ENCODE data around the gene PNMT.
"Not testable (repeated sequence)": the region's sequence is repeated elsewhere in the genome, so short reads cannot be mapped to it uniquely, and the experiment has no call there.

The PNMT gene

DNA sequence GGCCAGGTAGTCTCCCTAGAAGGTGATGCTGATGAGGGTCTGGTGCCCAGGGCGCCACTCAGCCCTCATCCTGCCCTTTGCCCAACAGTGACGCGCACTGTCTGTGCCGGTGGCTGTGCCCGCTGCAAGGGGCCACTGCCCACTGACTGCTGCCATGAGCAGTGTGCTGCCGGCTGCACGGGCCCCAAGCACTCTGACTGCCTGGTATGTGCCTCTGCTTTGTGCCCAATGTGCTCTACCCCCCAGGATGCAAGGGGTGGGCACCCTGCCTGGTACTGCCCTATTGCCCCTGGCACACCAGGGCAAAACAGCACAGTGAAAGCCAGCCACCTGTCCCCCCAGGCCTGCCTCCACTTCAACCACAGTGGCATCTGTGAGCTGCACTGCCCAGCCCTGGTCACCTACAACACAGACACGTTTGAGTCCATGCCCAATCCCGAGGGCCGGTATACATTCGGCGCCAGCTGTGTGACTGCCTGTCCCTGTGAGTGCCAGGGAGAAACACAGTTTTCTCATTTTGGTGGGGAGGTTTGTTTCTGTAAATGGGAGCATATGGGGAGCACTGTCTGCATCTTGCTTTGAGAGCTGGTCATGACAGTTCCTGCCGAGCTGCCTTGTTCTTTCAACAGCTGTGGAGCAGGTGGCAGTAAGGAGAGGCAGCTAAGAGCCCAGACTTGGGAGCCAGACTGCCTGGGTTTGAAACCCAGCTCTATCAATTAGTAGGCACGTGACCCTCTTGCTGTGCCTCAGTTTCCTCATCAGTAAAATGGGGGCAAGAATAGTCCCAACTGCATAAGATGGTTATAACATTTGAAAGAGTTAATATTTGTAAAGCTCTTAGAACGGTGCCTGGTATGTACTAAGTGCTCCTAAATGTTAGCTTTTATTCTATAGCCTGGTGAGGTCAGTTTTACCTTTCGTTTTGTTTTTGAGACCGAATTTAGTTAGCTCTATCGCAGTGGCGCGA lies 42.0 kb downstream of the PNMT start:
- Histone ChIP-seq H3K27me3 (ENCODE audit: control insufficient read depth, insufficient read depth, low read length) (no peaks in the 10 kb centered on the region), H3K9ac (ENCODE audit: low read length) (no peak overlapping the region), H3K36me3 (ENCODE audit: control insufficient read depth, insufficient read depth, low read length) (peaks cover 16% of the 10 kb centered on the region), H3K4me3 (ENCODE audit: low read length) (no peak overlapping the region), H3K4me1 (ENCODE audit: control insufficient read depth, insufficient read depth, low read length) (no peaks in the 10 kb centered on the region), H3K27ac (ENCODE audit: low read depth, low read length) (no peak overlapping the region)

GRCh38 chr17:39711071-39711470 lies 42.8 kb downstream of the PNMT start:
- not testable (repeated sequence) for H3K4me1 ChIP-seq (ENCODE audit: control insufficient read depth, insufficient read depth, low read length); H3K27me3 ChIP-seq (ENCODE audit: control insufficient read depth, insufficient read depth, low read length); H3K4me3 ChIP-seq (ENCODE audit: low read length); H3K27ac ChIP-seq (ENCODE audit: low read depth, low read length); H3K9ac ChIP-seq (ENCODE audit: low read length)
- peaks cover 24% of the 10 kb centered on the region for H3K36me3 ChIP-seq (ENCODE audit: control insufficient read depth, insufficient read depth, low read length)

GRCh38 chr17:39711851-39712250 lies 43.6 kb downstream of the PNMT start:
- no peak overlapping the region for H3K4me3 ChIP-seq (ENCODE audit: low read length)
- H3K4me1 ChIP-seq (ENCODE audit: control insufficient read depth, insufficient read depth, low read length) = no peaks in the 10 kb centered on the region
- H3K9ac ChIP-seq (ENCODE audit: low read length) = no peak overlapping the region
- peaks cover 26% of the 10 kb centered on the region for H3K36me3 ChIP-seq (ENCODE audit: control insufficient read depth, insufficient read depth, low read length)
- H3K27me3 ChIP-seq (ENCODE audit: control insufficient read depth, insufficient read depth, low read length) = no peaks in the 10 kb centered on the region
- no peak overlapping the region for H3K27ac ChIP-seq (ENCODE audit: low read depth, low read length)

DNA sequence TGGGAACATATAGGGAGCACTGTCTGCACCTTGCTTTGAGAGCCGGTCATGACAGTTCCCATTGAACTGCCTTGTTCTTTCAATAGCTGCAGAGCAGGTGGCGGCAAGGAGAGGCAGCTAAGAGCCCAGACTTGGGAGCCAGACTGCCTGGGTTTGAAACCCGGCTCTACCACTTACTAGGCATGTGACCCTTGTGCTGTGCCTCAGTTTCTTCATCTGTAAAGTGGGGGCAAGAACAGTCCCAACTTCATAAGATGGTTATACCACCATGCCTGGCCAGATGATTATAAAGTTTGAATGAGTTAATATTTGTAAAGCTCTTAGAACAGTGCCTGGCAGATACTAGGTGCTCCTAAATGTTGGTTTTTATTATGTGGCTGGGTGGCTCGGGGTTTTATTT lies 46.0 kb downstream of the PNMT start:
- Histone ChIP-seq H3K9ac (ENCODE audit: low read length) (no peak overlapping the region), H3K27me3 (ENCODE audit: control insufficient read depth, insufficient read depth, low read length) (no peaks in the 10 kb centered on the region), H3K4me1 (ENCODE audit: control insufficient read depth, insufficient read depth, low read length) (no peaks in the 10 kb centered on the region), H3K36me3 (ENCODE audit: control insufficient read depth, insufficient read depth, low read length) (peaks cover 26% of the 10 kb centered on the region), H3K4me3 (ENCODE audit: low read length) (no peak overlapping the region), H3K27ac (ENCODE audit: low read depth, low read length) (no peak overlapping the region)

GRCh38 chr17:39715375-39716072 lies 47.3 kb downstream of the PNMT start:
- Histone ChIP-seq H3K27ac (ENCODE audit: low read depth, low read length) (no peak overlapping the region), H3K4me1 (ENCODE audit: control insufficient read depth, insufficient read depth, low read length) (no peaks in the 10 kb centered on the region), H3K4me3 (ENCODE audit: low read length) (no peak overlapping the region), H3K36me3 (ENCODE audit: control insufficient read depth, insufficient read depth, low read length) (peaks cover 25% of the 10 kb centered on the region), H3K27me3 (ENCODE audit: control insufficient read depth, insufficient read depth, low read length) (no peaks in the 10 kb centered on the region), H3K9ac (ENCODE audit: low read length) (no peak overlapping the region)

DNA sequence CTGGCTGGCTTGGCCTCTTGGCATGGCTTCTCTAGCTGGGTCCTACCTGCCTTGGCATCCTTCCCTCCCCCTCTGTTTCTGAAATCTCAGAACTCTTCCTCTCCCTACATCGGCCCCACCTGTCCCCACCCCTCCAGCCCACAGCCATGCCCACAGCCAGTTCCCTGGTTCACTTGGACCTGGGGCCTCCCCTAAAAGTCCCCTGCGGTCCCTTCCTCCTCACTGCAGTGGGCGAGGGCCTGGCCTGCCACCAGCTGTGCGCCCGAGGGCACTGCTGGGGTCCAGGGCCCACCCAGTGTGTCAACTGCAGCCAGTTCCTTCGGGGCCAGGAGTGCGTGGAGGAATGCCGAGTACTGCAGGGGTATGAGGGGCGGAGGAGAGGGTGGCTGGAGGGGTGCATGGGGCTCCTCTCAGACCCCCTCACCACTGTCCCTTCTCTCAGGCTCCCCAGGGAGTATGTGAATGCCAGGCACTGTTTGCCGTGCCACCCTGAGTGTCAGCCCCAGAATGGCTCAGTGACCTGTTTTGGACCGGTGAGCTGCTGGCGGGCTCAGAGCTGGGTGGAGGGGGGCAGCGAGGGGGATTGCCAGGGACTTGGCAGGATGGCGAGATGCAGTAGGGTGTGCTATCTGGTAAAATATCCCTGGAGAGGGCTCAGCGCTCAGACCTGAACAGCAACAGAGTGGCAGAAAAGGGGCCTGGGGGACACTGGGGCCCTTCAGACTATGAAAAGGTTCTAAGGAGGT lies 48.0 kb downstream of the PNMT start:
- no peak overlapping the region for H3K4me3 ChIP-seq (ENCODE audit: low read length)
- H3K27me3 ChIP-seq (ENCODE audit: control insufficient read depth, insufficient read depth, low read length) = no peaks in the 10 kb centered on the region
- H3K27ac ChIP-seq (ENCODE audit: low read depth, low read length) = no peak overlapping the region
- no peak overlapping the region for H3K9ac ChIP-seq (ENCODE audit: low read length)
- H3K4me1 ChIP-seq (ENCODE audit: control insufficient read depth, insufficient read depth, low read length) = no peaks in the 10 kb centered on the region
- H3K36me3 ChIP-seq (ENCODE audit: control insufficient read depth, insufficient read depth, low read length) = peaks cover 27% of the 10 kb centered on the region

- Histone ChIP-seq H3K4me3 (ENCODE audit: low read length) (no peak overlapping the region), H3K9ac (ENCODE audit: low read length) (no peak overlapping the region), H3K4me1 (ENCODE audit: control insufficient read depth, insufficient read depth, low read length) (no peaks in the 10 kb centered on the region), H3K27ac (ENCODE audit: low read depth, low read length) (no peak overlapping the region), H3K36me3 (ENCODE audit: control insufficient read depth, insufficient read depth, low read length) (peaks cover 23% of the 10 kb centered on the region), H3K27me3 (ENCODE audit: control insufficient read depth, insufficient read depth, low read length) (no peaks in the 10 kb centered on the region)
Observed at GRCh38 chr17:39716879-39717536, 48.8 kb downstream of the PNMT start.

DNA sequence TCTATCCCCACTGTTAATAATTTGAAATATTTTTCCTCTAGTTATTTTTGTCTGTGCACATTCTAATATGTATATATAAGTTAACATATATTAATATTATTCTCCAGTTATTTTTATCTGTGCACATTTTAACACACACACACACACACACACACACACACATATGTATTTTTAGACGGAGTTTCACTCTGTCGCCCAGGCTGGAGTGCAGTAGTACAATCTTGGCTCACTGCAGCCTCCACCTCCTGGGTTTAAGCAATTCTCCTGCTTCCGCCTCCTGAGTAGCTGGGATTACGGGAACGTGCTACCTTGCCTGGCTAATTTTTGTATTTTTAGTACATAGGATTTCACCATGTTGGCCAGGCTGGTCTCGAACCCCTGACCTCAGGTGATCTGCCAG lies 49.4 kb downstream of the PNMT start:
- no peaks in the 10 kb centered on the region for H3K4me1 ChIP-seq (ENCODE audit: control insufficient read depth, insufficient read depth, low read length)
- H3K27ac ChIP-seq (ENCODE audit: low read depth, low read length) = no peak overlapping the region
- no peak overlapping the region for H3K4me3 ChIP-seq (ENCODE audit: low read length)
- no peaks in the 10 kb centered on the region for H3K27me3 ChIP-seq (ENCODE audit: control insufficient read depth, insufficient read depth, low read length)
- H3K36me3 ChIP-seq (ENCODE audit: control insufficient read depth, insufficient read depth, low read length) = peaks cover 23% of the 10 kb centered on the region
- H3K9ac ChIP-seq (ENCODE audit: low read length) = no peak overlapping the region

- Histone ChIP-seq H3K9ac (ENCODE audit: low read length) (no peak overlapping the region), H3K36me3 (ENCODE audit: control insufficient read depth, insufficient read depth, low read length) (peaks cover 30% of the 10 kb centered on the region)
Observed at GRCh38 chr17:39719563-39720355, 51.5 kb downstream of the PNMT start.

More at GRCh38 chr17:39719563-39720355, 51.5 kb downstream of the PNMT start:
- Histone ChIP-seq H3K27me3 (ENCODE audit: control insufficient read depth, insufficient read depth, low read length) (no peaks in the 10 kb centered on the region), H3K27ac (ENCODE audit: low read depth, low read length) (no peak overlapping the region), H3K4me1 (ENCODE audit: control insufficient read depth, insufficient read depth, low read length) (no peaks in the 10 kb centered on the region), H3K4me3 (ENCODE audit: low read length) (no peak overlapping the region)
